GM18867 (cell line): Measurements from ENCODE around the gene AKT1S1.
"Not testable (repeated sequence)": the region's sequence is repeated elsewhere in the genome, so short reads cannot be mapped to it uniquely, and the experiment has no call there.

Experiments used
- ATAC-seq: cut with Tn5 transposase; IDR thresholded peaks from one replicate; pipeline ENCODE4 v1.9.1; 2021; ENCODE audit warnings: mild to moderate bottlenecking, moderate library complexity; ENCODE audit not compliant: unreplicated experiment

Gene AKT1S1

DNA sequence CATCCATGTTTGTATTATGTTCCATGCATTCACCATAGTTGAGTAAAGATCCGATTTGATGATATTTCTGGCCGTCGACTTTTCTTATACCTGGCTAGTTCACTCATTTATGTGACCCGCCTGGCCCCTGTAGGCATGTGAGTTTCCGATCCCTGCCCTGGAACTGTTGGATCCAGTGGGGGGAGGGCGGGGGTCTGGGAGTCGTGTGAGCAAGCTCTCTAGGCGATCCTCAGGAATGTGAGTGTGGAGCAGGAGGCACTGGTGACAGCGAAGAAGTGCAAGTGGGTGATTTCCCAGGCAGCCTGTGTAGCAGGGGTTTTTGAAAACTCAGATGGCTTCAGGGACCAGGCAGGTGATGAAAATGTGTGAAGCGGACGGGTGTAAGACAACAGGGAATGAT, 36.8 kb downstream of the AKT1S1 start:
- ATAC-seq, result no peak

DNA sequence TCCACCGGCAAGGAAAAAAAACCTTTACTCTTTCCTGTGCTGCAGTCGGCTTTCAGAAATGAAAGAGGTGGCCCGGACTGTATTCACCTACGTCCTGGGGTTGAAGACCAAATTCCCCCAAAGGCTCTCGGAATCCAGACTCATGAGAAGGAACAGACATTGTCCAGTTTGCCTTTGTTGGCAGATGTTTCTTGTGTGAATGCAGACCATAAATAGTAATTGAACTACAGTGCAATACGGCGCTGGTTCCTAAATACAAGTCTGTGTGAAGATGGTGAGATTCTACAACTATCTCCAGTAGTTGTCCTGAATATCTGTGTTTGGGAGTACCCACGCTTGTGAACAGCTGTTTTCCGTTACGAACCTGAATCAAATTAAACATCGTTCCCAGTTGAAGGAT, 37.4 kb downstream of the AKT1S1 start:
- no peak for ATAC-seq

DNA sequence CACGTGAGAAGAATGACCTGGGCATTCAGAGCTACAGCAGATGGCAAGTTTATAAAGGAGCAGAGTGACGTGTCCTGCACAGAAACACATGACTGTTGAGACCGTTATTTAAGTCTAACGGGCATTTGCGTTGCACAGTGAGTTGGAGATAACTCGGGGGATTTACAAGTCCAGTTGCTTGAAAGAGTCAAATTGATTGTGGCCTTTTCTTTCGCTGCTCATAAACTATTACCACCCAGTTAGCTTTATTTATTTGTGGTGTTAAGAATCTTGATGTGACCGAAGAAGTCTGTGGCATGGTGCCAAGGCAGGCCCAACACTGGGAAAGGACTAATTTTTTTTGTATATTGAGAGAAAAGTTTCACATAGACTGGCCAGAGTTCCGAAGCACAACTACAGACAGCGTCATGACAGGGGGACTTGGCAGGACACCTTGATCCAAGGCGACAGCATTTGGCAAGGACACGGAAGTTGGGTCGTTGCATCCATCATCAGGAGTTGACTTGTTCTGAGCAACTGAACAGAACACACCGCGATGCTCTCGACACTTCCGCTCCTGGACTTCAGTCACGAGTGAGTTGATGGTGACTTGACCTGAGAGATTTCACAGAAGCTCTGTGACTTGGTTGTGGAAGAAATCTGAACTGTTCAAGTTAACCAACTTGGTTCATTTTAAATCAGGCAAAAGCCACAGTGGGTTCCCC, 38.1 kb downstream of the AKT1S1 start:
- ATAC-seq, result no peak

DNA sequence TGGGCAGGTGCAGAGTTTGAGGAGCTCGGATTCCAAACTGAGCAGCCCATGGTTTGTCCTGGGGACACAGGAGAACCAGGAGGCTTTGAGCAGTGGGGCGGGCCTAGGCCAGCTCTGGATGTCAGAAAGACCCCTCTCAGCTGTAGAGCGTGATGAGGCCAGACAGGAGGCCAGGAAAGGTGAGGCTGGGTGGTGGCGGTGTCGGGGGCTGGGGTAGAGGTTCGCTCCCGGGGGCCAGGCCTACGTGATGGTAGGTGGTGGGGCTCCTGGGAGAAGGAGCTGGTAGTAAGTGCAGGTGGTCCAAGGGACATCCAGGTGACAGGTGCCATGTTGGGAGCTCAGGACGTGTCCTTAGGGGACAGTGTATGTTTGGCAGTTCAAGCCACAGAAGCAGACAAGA, 39.7 kb downstream of the AKT1S1 start:
- no peak for ATAC-seq

DNA sequence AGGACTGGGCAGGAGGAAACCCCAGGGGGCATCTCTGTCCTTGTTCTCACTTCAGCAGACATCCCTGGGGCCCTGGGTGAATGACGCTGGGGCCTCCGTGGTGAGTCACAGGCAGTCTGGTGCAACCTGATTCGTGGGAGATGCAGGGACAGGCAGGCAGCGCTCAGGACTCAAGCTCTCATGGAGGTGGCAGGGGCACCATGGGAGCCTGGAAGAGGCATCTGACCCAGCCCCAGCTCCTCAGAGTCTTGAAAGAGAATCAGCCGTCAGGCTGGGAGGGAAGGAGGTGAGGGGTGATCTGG, 40.2 kb downstream of the AKT1S1 start:
- ATAC-seq, result no peak

DNA sequence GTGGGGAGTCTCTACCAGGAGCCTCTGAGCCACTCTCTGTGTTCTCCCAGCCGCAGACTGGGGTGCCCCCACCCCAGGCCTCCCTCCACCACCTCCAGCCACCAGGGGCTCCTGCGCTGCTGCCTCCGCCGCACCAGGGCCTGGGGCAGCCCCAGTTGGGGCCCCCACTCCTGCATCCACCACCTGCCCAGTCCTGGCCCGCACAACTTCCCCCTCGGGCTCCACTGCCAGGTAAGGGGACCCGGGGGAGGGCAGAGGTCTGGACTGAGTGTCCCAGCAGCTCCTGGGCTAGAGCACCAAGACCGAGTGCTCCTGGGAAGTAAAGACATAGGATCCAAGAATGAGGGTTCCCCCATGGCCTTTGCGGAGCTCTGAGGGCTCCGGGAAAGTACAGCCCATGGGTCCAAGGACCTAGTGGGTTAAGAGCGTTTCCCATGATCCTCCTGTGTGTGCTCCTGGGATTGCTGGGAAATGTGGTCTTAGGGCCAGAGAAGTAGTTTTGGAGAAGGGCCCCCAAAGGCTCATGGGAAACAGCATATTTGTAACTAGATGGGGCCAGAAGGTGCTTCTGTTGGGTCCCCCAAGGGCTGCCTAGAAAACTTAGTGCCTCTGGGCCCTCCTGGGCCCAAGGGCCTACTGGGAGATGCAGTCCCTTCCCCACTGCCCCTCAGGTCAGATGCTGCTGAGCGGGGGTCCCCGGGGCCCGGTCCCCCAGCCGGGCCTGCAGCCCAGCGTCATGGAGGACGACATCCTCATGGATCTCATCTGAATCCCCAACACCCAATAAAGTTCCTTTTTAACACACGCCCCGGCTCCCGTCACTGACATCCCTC, 40.8 kb downstream of the AKT1S1 start:
- ATAC-seq, result no peak

DNA sequence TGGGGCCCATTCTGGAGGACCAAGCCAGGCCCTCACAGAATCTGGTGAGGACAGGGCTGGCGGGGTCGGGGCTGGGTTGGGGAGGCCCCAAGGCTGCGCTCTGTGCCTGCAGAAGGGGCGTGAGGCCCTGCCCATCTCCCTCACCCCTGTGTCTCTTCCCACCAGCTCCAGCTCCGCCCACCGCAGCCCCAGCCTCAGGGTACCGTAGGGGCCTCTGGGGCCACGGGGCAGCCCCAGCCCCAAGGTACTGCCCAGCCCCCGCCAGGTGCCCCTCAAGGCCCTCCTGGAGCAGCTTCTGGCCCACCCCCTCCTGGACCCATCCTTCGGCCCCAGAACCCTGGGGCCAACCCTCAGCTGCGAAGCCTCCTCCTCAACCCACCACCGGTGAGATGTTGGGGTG, 41.6 kb downstream of the AKT1S1 start:
- ATAC-seq, result no peak

DNA sequence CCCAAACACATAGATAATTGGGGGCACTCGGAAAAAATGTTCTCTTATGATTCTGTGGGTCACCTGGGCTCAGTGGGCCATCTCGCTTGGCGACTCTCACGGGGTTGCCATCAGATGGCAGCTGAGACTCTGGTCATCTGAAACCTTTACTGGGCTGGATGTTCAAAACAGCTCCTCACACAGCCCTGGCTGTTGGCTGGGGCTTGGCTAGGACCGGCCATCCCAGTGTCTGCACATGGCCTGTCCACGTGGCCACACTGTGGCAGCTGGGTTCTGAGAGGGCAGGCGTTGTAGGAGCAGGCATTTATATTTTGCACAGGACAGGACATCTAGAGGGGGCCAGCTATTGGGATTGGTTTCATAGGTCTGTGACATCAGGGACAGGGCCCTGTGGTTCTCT, 43.6 kb downstream of the AKT1S1 start:
- ATAC-seq, result no peak

DNA sequence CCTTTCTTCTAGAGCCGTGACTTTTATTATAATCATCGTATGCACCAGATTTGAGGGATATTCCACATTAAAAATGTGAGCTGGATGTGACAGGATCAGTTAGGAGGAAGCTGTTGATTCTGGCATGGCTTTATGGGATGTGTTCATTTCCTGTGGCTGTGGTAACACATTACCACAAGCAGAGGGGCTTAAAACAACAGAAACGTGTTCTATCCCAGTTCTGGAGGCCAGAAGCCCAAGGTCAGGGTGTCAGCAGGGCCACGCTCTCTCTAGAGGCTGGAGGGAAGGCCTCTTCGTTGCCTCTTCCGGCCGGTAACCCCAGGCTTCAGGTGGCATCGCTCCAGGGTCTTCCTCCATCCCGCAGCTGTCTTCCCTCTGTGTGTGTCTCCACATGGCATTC, 44.6 kb downstream of the AKT1S1 start:
- no peak for ATAC-seq

DNA sequence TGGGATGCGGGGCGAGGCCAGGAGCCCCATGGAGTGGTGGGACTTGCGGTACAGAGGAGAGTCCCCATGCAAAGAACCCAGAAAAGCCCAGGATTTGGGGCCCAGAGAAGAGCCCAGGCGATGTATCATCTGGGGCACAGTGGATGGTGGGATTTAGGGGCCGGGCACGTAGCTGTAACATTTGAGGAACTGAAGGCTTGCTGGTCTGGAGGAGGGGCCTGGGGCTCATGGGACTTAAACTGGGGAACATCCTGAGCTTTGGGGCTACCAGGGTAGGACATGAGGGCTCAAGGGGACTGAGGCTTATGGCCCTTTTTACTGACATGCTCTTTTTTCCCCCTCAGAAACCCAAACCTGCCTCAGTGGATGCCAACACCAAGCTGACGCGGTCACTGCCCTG, 45.6 kb downstream of the AKT1S1 start:
- no peak for ATAC-seq

DNA sequence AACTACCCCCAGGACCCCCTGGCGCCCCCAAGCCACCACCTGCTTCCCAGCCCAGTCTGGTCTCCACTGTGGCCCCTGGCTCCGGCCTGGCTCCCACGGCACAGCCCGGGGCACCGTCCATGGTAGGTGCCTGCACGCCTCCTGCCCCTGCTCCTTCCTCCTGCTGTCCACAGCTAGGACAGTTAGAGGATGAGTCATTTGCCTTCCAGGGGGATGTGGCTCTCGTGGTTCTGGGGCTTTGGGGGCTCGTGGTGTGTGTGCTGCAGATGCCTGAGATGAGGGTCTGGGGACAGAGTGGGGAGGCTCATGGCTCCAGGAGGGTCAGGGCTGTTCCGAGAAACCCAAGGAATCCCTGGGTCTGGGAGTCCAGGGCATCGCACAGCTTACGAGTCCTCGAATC, 46.4 kb downstream of the AKT1S1 start:
- no peak for ATAC-seq

DNA sequence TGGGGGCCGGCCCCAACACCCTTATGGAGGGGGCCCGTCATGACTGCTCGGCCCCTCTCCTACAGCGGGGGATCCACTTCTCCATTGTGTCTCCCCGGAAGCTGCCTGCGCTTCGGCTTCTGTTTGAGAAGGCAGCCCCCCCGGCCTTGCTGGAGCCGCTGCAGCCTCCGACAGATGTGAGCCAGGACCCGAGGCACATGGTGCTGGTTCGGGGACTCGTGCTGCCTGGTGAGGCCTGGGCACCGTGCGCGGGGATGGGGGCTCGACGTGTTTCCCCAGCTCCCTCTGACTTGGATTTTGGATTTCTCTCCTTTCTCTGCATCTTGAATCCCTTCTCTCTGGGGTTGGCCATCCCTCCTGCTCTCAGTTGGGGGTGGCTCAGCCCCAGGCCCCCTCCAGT, 47.4 kb downstream of the AKT1S1 start:
- ATAC-seq, result no peak

DNA sequence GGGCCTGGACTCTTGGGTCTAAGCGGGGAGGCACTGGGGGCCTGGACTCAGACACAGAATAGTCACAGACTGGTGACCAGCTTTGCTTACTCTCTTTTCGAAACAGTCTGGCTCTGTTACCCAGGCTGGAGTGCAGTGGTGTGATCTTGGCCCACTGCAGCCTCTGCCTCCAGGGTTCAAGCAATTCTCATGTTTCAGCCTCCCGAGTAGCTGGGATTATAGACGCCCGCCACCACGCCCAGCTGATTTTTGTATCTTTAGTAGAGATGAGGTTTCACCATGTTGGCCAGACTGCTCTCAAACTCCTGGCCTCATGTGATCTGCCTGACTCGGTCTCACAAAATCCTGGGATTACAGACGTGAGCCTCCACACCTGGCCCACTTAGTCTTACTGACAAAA, 48.0 kb downstream of the AKT1S1 start:
- ATAC-seq, result no peak

DNA sequence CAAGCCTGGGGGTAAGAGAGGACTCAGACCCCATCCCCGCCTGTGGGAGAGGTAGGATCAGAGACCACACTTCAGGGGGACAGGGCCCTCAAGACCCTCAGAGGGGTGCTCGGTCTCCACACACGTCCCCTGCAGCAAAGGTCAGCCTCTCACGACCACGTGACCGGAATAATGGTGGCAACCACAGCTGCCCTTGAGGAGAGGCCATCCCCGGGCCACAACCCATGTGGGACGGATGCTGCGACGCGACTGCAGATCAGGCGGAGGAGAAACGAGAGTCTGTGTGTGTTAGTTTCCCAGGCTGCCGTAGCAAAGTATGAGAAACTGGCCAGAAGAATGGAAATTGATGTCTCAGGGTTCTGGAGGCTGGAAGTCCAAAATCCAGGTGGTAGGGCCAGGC, 50.1 kb downstream of the AKT1S1 start:
- no peak for ATAC-seq

DNA sequence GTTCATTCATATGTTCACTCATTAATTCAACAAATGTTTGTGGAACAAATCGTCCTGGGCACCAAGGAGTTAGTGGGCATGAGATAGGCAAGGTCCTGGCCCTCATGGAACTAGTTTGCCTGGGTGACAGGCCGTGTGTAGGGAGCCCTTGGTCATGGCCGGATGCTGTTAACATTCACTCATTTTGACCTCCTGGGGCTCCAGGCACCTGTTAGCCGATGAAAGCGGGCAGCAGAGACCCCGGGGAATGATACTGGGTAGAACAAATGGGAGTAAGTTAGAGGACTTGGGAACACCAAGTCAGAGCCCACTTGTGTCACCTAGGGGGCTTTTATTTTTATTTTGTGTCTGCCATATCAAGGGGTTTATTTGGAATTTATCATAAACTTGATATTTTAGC, 52.5 kb downstream of the AKT1S1 start:
- no peak for ATAC-seq

DNA sequence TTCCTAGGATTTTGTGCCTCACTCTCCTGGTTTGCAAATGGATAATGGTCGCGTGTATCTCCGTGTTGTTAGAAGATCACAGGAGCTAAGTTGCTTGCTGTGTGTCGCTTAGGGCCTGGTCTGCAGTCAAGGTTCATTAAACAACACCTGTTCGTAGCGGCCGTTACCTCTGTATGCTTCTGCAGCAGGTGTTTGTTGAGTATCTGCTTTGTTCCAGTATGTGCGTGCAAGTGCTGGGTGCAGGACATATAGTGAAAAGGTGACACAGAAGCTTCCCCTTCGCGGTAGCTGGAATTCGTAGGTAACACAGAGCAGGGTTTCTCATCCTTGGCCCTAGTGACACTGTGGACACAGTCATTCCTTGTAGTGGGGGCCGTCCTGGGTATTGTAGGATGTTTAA, 53.7 kb downstream of the AKT1S1 start:
- no peak for ATAC-seq

DNA sequence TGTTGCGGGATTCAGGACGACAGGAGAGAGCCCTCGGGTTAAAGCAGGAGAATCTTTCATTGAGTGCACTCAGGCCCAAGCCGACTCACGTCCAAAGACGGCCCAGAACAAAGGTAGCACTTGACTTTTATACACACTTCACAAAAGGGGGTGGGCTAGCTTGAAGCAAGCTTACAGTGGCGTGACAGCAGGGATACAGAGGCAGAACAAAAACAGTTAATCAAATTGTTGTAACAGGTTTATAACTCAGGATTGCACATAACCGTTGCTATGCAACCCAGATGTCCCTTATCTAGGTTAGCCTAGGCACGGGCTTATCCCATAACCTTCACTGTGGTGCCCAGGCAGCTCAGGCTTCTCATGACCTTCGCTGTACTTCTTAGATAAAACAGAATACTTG, 57.0 kb downstream of the AKT1S1 start:
- ATAC-seq, result no peak

DNA sequence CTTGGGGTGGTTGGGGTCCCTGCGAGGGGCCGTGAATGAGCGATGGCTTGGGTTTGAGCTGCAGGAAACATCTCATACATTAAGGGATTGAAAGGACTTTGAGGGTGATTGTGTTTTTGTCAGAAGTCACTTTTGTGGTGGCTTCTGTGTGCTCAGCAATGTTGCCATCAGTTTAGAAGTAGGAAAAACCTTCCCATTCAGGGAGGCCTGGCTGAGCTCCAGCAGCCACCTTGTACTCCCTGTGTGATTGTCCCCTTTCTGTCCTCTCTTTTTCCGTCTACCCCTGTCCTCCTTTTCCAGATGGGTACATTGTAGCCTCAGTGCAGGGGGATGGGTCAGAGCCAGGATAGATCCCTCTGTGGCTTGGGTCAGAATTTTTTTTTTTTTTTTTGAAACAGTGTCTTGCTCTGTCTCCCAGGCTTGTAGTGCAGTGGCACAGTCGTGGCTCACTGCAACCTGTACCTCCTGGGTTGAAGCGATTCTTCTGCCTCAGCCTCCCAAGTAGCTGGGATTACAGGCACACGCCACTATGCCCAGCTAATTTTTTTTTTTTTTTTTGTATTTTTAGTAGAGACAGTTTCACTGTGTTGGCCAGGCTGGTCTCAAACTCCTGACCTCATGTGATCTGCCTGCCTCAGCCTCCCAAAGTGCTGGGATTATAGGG, 57.6 kb downstream of the AKT1S1 start:
- ATAC-seq, result not testable (repeated sequence)
